ENCODE data around the gene LINGO4. TPM values are rescaled to one million over a fixed set of nuclear protein-coding genes. Genes with fewer than 3 reads are reported as not detected.

LINGO4 gene
- total RNA-seq, 1 donor from 2014 or later: under 0.01 TPM

DNA sequence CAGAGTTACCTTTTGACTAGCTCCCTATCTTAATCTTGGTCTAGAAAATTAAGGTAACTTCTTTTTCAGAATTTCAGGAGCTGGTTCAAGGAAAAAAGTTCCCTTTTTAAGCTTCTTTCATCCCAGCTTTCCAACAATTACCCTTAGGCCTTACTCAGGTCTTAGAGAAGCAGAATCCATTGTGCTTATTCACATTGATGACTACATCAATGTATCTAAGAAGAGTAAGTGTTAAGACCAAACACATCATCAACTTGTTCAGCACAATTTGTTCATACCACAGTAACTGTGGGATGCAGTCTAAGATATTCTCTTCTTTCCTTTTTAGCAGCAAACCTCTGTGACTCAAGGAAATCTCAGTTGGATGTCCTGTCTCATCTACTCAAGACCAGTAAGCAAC lies 46.0 kb downstream of the LINGO4 start:
- Histone ChIP-seq H3K4me1 (ENCODE audit: control insufficient read depth in 3 of 3, insufficient read depth in 3 of 3, low read length in 3 of 3) (peaks cover 8 to 11% (median 11%) of the 10 kb centered on the region in 3 donors), H3K9ac (ENCODE audit: low read depth in 1 of 3, low read length in 3 of 3) (no peak overlapping the region), H3K36me3 (ENCODE audit: control insufficient read depth in 3 of 3, insufficient read depth in 3 of 3, low read length in 3 of 3) (peaks cover 34 to 43% (median 36%) of the 10 kb centered on the region in 3 donors), H3K4me3 (ENCODE audit: low read length in 3 of 3) (no peak overlapping the region), H3K27me3 (ENCODE audit: control insufficient read depth in 3 of 3, insufficient read depth in 3 of 3, low read length in 3 of 3) (no peaks in the 10 kb centered on the region), H3K27ac (ENCODE audit: low read depth, low read length) (no peak overlapping the region), H3K9me3 (ENCODE audit: control insufficient read depth in 3 of 3, low read length in 3 of 3) (no peaks in the 10 kb centered on the region)

DNA sequence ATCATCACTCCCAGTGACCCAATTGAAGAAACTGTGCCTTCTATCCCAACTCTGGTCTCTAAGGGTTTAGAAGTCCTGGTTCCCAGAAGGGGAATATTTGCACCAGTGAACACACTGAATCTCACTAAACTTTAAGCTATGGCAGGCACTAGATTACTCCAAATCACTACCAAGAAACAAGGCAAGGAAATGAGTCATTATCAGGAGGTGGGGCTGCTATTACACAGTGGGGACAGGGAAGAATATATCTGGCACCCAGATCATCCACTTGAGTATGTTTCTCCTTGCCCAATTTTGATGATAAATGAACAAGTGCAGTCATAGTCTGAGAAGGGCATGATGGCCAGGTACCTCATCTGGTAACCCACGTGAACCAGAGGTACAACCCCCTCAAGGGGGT lies 48.9 kb downstream of the LINGO4 start:
- Histone ChIP-seq H3K27me3 (ENCODE audit: control insufficient read depth in 3 of 3, insufficient read depth in 3 of 3, low read length in 3 of 3) (no peaks in the 10 kb centered on the region), H3K9ac (ENCODE audit: low read depth in 1 of 3, low read length in 3 of 3) (no peak overlapping the region), H3K36me3 (ENCODE audit: control insufficient read depth in 3 of 3, insufficient read depth in 3 of 3, low read length in 3 of 3) (peaks cover 27 to 35% (median 28%) of the 10 kb centered on the region in 3 donors), H3K9me3 (ENCODE audit: control insufficient read depth in 3 of 3, low read length in 3 of 3) (no peaks in the 10 kb centered on the region), H3K4me1 (ENCODE audit: control insufficient read depth in 3 of 3, insufficient read depth in 3 of 3, low read length in 3 of 3) (no peaks in the 10 kb centered on the region), H3K4me3 (ENCODE audit: low read length in 3 of 3) (no peak overlapping the region), H3K27ac (ENCODE audit: low read depth, low read length) (no peak overlapping the region)

Small RNAs within 50 kb of the gene (small RNA-seq; reads per million reads assigned to genes)
- not detected for gene RF00019

Other genes starting within 250 kb of the LINGO4 start
- gene SNX27, start 193.4 kb downstream of the LINGO4 start, total RNA-seq: 36.0 TPM
- under 0.01 TPM for gene CELF3, start 88.6 kb downstream of the LINGO4 start, total RNA-seq
- gene RIIAD1, start 83.9 kb downstream of the LINGO4 start, total RNA-seq: not detected
- 90.3 TPM for gene MRPL9, start 41.9 kb downstream of the LINGO4 start, total RNA-seq
- gene TDRKH, start 14.9 kb downstream of the LINGO4 start, total RNA-seq: 4.7 TPM
- gene RORC, start 26.4 kb upstream of the LINGO4 start, total RNA-seq: 8.9 TPM
- not detected for gene C2CD4D, start 34.4 kb upstream of the LINGO4 start, total RNA-seq
- not detected for gene THEM5, start 48.3 kb upstream of the LINGO4 start, total RNA-seq
- 8.4 TPM for gene THEM4, start 104.1 kb upstream of the LINGO4 start, total RNA-seq
- gene S100A10, start 188.4 kb upstream of the LINGO4 start, total RNA-seq: 43.8 TPM
- gene S100A11, start 231.6 kb upstream of the LINGO4 start, total RNA-seq: 10.4 TPM

Data from skeletal muscle tissue (tissue), 5 donors.